Activated CD4-positive, alpha-beta T cell treated with anti-CD3 and anti-CD28 coated beads, Interleukin-2, amount 50 U/mL, for 48 hours (primary cell): ENCODE measurements around the gene TRIM47.

Source experiments
- DNase-seq, 2 experiments: peaks; one replicate each; pipeline ENCODE4 v3.0.0-alpha.2; 2020

TRIM47 gene

DNA sequence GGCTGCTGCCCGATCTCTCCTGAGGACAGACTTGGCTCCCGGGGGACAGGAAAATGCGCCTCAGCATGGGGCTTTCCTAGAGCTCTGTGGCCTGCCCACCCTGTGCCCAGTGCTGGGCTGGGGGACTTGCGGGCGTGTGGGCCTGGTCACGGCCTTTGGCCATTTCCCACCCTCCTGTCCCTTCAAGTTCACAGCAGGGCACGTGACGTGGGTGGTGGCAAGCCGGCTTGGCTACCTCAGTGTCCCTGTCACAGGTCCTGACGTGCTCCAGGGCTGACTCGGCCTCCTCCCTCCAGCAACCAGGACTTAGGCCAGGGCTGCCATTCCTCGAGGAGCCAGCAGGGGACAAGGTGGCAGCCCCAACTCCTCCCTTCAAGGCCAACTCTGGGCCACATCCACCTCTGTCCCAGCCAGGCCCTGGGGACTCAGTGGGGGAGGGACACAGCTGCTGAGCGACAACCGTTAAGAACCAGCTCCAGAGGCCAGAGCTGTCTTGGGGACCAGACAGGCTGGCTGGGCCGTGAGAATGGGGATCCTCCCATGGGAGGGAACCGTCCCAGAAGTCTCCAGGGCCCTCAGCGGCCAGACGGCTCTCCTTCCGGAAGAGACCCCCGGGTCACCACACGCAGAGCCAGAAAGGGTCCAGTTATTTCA, 33.2 kb downstream of the TRIM47 start:
- peak; percentile 77 to 84 for DNase-seq

- no peak for DNase-seq
These were observed 33.8 kb downstream of the TRIM47 start for GRCh38 chr17:75844530-75845057.

DNA sequence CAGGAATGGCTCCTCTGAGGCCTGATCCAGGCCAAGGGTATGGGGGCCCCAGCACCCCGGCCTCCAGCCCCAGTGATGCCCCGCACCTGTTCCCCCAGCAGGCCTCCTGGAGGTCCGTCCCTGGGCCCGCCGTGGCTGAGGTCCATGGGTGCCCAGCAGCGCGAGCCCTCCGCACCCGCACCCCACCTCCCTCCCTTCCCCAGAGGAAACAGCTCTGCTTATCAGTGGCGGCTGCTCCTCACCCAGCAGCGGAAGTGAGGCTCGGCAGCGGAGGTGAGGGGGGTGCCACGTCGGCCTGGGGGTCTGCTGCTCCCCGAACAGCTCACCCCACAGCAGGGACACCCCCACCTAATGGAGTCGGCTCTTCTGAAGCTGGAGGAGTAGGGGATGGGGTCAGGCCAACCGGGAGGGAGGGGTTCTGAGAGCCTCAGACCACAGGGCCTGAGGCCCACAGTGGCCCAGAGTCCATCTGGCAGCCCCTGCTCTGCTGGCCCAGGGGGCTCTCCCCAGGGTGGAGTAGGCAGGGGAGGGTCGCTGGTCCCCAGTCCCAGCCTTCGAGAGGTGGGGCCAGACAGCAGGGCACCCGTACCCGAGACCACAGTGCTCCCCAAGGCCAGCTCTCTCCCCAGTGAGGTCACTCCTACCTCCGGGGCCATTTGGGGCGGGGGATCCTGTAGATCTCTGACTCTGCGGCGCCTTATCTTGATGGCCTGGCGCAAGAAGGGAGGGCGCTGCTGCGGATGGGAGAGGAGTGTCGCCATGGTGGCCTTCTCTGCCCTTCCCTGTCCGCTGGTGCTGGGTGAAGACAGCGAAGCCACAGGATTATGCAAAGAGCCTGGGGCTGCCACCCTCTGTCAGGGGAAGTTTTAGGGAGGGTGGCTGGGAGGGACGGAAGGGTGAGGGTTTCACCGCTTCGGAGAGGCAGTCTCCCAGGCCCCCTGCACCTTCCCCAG, 34.5 kb downstream of the TRIM47 start, which contains the start of gene UNC13D:
Gene UNC13D, minus strand, starts transcription at position 828 of the 953 bp plus-strand sequence. Its CDS starts 67 bp downstream, at position 761.
- peak; percentile 64 for DNase-seq

DNA sequence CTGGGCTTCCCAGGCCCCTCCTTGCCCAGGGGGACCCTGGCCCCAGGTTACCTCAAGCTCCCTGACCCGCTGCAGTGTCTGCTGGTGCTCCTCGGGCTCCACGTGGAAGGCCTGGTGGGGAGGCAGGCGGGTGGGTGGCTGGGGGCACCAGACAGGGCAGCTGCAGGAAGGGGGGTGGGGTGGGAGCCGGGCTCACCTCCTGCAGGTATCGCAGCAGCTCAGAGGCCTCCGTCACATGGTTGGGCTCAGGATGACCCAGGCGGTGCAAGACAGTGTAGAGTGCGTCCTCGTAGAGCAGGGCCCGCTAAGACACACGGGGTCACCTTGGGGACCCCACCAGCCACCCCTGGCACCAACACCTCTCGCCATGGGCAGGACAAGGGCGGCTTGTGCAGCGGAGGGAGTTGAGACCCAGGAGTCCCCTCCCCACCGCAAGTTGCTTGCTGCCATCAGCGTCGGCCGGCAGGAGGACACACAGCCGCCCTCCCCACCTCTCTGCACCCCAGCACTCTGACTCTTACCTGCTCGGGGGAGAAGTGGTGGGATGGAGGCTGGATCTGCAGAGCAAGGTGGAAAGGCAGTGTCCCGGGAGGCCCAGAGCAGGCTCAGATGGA, 35.3 kb downstream of the TRIM47 start:
- DNase-seq, result peak; percentile 34 to 39

GRCh38 chr17:75842411-75842810, 36.0 kb downstream of the TRIM47 start:
- DNase-seq, result no peak

GRCh38 chr17:75840799-75841164, 37.6 kb downstream of the TRIM47 start:
- DNase-seq, result no peak

DNA sequence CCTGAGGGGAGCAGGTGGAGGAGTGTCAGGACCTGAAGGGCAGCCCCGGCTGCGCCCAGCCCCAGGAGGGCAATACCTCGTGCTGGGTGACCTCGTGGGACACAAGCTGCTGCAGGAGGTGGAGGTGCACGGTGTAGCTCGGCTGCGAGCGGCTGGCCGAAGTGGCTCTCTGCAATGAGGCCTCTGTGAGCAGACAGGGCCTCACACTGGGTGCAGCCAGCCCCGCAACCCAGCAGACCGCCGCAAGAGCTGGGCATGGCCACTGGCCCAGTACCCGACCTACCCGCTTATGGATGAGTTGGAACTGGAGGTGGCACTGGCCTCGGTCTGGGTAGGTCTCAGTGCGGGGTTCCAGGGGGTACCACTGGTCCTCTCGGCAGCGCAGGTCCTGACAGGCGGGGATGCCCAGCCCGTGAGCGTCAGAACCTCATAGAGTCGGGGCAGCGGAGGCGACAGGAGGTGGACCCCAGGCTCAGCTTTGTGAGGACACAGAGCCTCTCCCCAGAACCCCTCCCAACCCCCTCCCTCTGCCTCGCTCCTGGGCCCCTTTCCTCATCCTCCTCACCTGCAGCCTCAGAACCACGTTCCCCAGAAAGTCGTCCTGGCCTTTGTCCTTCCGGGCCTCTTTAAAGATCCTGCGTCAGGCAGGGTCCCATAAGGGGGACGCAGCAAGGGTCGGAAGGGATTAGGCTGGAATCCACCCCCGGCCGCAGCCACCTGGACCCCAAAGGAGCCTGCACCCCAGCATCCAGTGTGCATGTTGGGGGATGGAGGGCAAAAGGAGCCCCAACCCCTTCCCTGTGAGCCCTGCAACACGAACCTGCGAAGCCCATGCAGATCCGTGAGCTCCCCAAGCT, 38.2 kb downstream of the TRIM47 start:
- no peak for DNase-seq

GRCh38 chr17:75838410-75838809, 40.0 kb downstream of the TRIM47 start:
- DNase-seq, result no peak

- DNase-seq, result no peak
These were observed 40.5 kb downstream of the TRIM47 start for GRCh38 chr17:75837899-75838298.

DNA sequence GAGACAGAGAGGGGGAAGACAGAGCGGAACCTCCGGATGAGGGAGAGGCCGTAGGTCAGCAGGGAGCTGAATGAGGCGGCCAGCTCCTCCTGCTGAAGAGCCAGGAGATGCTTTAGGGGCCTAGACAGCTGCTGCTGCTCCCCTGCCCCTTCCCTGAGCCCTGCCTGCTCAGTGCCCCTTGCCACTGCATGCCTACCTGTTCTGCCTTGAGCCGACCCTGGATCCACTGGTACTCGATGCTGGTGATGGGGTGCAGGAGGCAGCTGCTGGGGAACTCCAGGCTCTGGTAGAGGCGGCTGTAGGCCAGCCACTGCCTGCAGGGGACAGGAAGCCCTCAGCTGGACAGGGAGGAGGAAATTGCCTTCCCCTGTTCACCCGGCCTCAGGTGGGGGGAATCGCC, 41.8 kb downstream of the TRIM47 start:
- DNase-seq, result no peak

- DNase-seq, result no peak
These were observed 42.8 kb downstream of the TRIM47 start for GRCh38 chr17:75835654-75835987.

GRCh38 chr17:75834928-75835653, 43.3 kb downstream of the TRIM47 start:
- DNase-seq, result no peak

GRCh38 chr17:75834279-75834920, 44.0 kb downstream of the TRIM47 start:
- no peak for DNase-seq

DNA sequence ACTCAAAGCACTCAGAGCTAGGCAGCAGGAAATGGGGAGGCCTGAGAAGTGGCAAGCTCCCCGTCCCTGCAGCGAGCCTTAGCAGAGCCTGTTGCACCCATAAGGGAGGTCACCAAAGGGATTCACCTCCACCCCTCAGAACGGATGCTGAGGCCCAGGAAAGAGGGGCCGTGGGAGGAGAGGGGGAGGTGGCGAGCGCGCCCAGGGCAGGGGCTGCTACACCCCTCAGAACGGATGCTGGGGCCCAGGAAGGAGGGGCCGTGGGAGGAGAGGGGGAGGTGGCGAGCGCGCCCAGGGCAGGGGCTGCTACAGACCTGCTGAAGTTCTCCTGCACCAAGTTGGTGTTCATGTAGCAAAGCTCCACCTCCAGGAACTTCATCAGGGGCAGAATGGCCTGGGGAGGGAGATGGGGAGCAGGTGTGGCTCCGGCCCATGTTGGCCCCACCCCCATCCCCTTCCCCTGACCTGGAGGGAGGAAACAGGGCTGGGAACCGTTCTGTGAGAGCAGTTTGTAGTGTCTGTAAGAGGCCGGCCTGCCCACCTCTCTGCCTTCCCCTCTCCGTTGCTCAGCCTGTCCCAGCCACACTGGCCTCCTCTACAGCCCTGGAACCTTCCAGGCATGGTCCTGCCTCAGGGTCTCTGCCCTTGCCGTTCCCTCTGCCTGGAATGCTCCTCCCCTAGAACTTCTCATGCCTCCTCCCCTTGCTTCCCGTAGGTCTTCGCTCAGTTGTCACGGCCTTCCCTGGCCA, 45.6 kb downstream of the TRIM47 start:
- DNase-seq, result peak; percentile 33 to 44

DNA sequence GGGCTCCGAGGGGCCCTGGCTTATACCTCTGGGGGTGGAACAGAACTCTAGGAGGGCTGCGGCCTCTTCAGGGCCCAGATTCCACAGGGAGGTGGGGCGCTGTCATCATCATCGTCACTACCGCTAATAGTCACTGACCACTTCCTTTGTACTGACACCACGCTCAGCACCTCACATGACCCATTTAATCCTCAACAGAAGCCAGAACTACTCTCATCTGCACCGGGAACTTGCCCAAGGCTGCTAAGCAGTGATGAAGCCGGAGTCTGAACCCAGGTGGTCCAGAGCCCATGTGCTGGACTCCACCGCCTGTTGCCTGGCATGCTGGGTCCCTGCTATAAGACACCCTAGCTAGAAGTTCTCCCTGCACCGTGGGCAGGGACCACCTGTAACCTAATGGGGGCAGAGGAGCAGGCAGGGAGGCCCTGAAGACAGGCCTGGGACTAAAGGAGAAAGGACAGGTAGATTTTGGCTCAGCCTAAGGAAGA, 46.2 kb downstream of the TRIM47 start:
- peak; percentile 54 for DNase-seq

DNA sequence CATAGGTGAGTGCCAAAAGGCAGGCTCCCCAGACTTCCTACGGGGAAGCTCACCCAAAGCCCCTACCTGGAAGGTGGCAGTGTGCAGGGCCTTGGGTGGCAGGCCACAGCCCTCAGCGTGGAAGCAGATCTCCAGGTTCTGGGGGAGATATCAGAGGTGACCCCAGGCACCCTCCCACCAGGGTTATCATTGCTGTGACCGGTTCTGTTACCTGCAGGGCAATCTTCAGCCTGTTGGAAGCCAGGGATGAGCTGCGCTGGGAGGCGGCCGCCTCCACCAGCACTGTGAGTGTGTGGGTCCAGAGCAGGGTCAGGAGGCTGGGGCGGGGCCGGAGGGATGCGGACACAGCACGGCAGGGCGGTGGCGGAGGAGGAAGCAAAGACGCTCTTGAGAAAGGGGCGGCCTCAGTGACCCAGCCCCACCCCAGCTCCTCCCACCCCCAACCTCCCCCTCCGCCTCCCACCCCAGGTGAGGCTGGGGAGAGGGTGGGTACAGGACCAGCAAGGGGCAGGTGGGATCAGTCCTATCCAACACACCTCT, 47.3 kb downstream of the TRIM47 start:
- no peak for DNase-seq

DNA sequence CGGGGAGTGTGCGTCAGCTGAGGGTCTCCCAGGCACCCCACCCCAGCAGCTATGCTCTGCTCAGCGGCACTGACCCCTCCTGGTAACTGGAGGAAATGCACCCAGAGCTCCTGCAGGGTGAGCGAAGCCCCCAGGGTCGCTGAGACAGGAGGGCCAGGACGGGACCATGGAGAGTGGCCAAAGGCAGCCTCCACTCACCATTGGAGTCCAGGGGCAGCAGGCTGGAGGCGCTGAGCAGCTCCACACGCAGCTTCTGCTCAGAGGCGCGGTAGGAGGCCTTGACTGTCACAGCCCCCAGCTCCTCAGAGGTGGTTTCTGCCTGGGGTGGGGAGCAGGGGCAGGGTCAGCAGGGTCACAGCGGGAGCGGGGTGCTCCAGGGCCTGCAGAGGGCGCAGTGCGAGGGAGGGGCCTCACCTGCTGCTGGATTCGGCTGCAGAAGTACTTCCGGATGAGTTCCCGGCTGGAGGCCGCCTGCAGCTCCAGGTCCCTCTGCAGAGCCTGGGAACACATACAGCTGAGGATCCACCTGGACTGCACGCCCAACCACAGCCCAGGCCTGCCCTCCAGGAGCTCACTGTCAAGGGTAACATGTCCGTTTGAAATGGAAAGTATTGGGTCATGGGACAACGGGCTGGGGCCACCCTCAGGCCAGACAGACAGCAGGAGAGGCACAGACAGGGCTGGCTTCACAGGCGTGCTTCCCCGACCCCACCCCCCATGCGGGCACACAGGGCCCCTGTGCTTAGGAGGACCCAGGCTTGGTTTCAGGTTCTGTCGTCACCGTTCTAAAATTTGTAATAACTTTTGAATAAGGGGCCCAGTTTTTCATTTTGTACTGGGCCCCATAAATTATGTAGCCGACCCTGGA, 48.0 kb downstream of the TRIM47 start:
- peak; percentile 46 to 51 for DNase-seq

DNA sequence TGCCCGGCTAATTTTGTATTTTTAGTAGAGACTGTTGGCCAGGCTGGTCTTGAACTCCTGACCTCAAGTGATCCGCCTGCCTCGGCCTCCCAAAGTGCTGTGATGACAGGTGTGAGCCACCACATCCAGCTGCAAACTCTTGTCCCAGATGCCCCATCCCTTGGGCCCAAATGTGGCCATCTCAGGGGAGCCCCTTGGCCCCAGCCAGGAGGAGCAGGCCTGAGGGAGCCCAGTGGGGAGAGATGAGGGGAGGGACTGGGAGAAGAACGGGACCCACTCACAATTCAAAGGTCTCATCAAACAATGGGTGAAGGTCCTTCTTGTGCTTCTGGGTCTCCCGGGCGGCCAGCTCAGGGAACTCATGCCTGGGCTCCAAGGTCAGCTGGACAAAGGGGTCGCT, 48.6 kb downstream of the TRIM47 start:
- DNase-seq, result no peak

DNA sequence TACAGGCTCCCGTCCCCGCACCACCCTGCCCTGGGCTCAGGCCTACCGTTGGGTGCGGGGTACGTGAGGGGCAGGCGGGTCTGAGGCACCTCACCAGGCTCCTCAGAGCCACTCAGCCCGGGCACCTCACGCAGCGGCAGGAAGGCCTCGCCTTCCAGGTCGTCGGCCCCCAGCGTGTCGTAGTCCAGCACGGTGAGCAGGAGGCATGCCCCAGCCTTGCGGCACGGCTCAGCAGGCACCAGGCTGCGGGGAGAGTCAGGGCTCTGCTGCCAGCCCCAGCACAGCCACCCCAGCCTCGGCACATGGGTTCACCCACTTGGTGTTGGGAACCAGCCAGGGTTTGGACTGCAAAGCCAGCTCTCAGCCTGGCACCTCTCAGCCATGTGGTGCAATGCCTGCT, 49.6 kb downstream of the TRIM47 start:
- no peak for DNase-seq
